Measurements from ENCODE around the gene LDB3. TPM values are rescaled to one million over a fixed set of nuclear protein-coding genes. Genes with fewer than 3 reads are reported as not detected.

LDB3 gene
- total RNA-seq, 1 experiment from 2014 or later: 0.20 TPM

GRCh38 chr10:86730227-86730626 is 61.9 kb downstream of the LDB3 start:
- TF ChIP-seq EZH2phosphoT487 (IDR thresholded peaks at IDR 0.05; ENCODE audit: borderline replicate concordance) (no peak), EGR1 (IDR thresholded peaks at IDR 0.05; ENCODE audit: low read depth) (no peak), CBX3 (IDR thresholded peaks at IDR 0.05; ENCODE audit: low read depth) (no peak), EZH2 (IDR thresholded peaks at IDR 0.05) (no peak), JUND (IDR thresholded peaks at IDR 0.05) (no peak), RAD21 (IDR thresholded peaks at IDR 0.05; ENCODE audit: low read depth) (no peak), ZFX (IDR thresholded peaks at IDR 0.05) (no peak), ATF3 (IDR thresholded peaks at IDR 0.05) (no peak), ELF1 (IDR thresholded peaks at IDR 0.05; ENCODE audit: borderline replicate concordance, low read depth) (no peak), TCF7L2 (IDR thresholded peaks at IDR 0.05; ENCODE audit: borderline replicate concordance, extremely low read depth, insufficient read depth, insufficient read length) (no peak), FOSL1 (IDR thresholded peaks at IDR 0.05; ENCODE audit: low read depth) (no peak), MAX (IDR thresholded peaks at IDR 0.05) (no peak), SP1 (IDR thresholded peaks at IDR 0.05; ENCODE audit: low read depth) (no peak)
- no peak overlapping the region for H3K9ac ChIP-seq (ENCODE audit: low read length)
- H3K27ac ChIP-seq (ENCODE audit: low read depth, low read length): no peak overlapping the region
- ATAC-seq: no peak
- BruUV-seq (replicated peaks): no TSS peak
- no peak for DNase-seq (ENCODE audit: low read depth, low spot score)
- H3K9me2 ChIP-seq (ENCODE audit: insufficient read depth): no peaks in the 10 kb centered on the region
- POLR2A ChIA-PET: no interaction called here
- no peak overlapping the region for H3K4me2 ChIP-seq (ENCODE audit: low read length)
- H3K36me3 ChIP-seq (ENCODE audit: control insufficient read depth in 1 of 2, insufficient read depth in 2 of 2, low read length in 2 of 2): no peaks in the 10 kb centered on the region
- RAD21 ChIA-PET (ENCODE audit: low non-redundant PET in 1 of 2, low total read pairs in 2 of 2, uncharacterized antibody in 2 of 2, unreplicated experiment in 2 of 2): no interaction called here
- H3K27me3 ChIP-seq (ENCODE audit: insufficient read depth, low read length): no peaks in the 10 kb centered on the region
- no peaks in the 10 kb centered on the region for H3K79me2 ChIP-seq (ENCODE audit: insufficient read depth, low read length)
- no peak overlapping the region for H2AFZ ChIP-seq (ENCODE audit: low read depth, low read length, poor library complexity, severe bottlenecking)
- no peaks in the 10 kb centered on the region for H3K4me1 ChIP-seq (ENCODE audit: control insufficient read depth in 1 of 2, insufficient read depth in 2 of 2, low read length in 2 of 2)
- CTCF ChIA-PET: no interaction called here
- no peaks in the 10 kb centered on the region for H3K9me3 ChIP-seq (ENCODE audit: control insufficient read depth in 1 of 2, insufficient read depth in 1 of 2, low read depth in 1 of 2, low read length in 2 of 2)
- intact Hi-C loops (cut with micrococcal nuclease): no loop called here
- no peaks in the 10 kb centered on the region for H4K20me1 ChIP-seq (ENCODE audit: insufficient read depth)
- no peak overlapping the region for H3K4me3 ChIP-seq (replicated peaks in 1 of 2; ENCODE audit: low read depth in 1 of 2, low read length in 2 of 2)

GRCh38 chr10:86732771-86733170 is 64.5 kb downstream of the LDB3 start:
- Histone ChIP-seq H4K20me1 (ENCODE audit: insufficient read depth) (no peaks in the 10 kb centered on the region), H3K4me1 (ENCODE audit: control insufficient read depth in 1 of 2, insufficient read depth in 2 of 2, low read length in 2 of 2) (no peaks in the 10 kb centered on the region), H3K27ac (ENCODE audit: low read depth, low read length) (no peak overlapping the region), H3K9me3 (ENCODE audit: control insufficient read depth in 1 of 2, insufficient read depth in 1 of 2, low read depth in 1 of 2, low read length in 2 of 2) (no peaks in the 10 kb centered on the region), H3K4me2 (ENCODE audit: low read length) (no peak overlapping the region), H3K4me3 (replicated peaks in 1 of 2; ENCODE audit: low read depth in 1 of 2, low read length in 2 of 2) (no peak overlapping the region), H2AFZ (ENCODE audit: low read depth, low read length, poor library complexity, severe bottlenecking) (no peak overlapping the region), H3K9me2 (ENCODE audit: insufficient read depth) (no peaks in the 10 kb centered on the region), H3K36me3 (ENCODE audit: control insufficient read depth in 1 of 2, insufficient read depth in 2 of 2, low read length in 2 of 2) (no peaks in the 10 kb centered on the region), H3K9ac (ENCODE audit: low read length) (no peak overlapping the region), H3K27me3 (ENCODE audit: insufficient read depth, low read length) (no peaks in the 10 kb centered on the region), H3K79me2 (ENCODE audit: insufficient read depth, low read length) (no peaks in the 10 kb centered on the region)
- no TSS peak for BruUV-seq (replicated peaks)
- ChIA-PET CTCF (no interaction called here), POLR2A (no interaction called here), RAD21 (ENCODE audit: low non-redundant PET in 1 of 2, low total read pairs in 2 of 2, uncharacterized antibody in 2 of 2, unreplicated experiment in 2 of 2) (no interaction called here)
- intact Hi-C loops (cut with micrococcal nuclease): no loop called here
- ATAC-seq: no peak
- no peak for TF ChIP-seq SRF (IDR thresholded peaks at IDR 0.05; ENCODE audit: low read depth)
- DNase-seq (ENCODE audit: low read depth, low spot score): no peak

All from HCT116 (cell line).